ENCODE measurements around the gene POLG2.
"Not testable (repeated sequence)": the region's sequence is repeated elsewhere in the genome, so short reads cannot be mapped to it uniquely, and the experiment has no call there.

POLG2 gene

DNA sequence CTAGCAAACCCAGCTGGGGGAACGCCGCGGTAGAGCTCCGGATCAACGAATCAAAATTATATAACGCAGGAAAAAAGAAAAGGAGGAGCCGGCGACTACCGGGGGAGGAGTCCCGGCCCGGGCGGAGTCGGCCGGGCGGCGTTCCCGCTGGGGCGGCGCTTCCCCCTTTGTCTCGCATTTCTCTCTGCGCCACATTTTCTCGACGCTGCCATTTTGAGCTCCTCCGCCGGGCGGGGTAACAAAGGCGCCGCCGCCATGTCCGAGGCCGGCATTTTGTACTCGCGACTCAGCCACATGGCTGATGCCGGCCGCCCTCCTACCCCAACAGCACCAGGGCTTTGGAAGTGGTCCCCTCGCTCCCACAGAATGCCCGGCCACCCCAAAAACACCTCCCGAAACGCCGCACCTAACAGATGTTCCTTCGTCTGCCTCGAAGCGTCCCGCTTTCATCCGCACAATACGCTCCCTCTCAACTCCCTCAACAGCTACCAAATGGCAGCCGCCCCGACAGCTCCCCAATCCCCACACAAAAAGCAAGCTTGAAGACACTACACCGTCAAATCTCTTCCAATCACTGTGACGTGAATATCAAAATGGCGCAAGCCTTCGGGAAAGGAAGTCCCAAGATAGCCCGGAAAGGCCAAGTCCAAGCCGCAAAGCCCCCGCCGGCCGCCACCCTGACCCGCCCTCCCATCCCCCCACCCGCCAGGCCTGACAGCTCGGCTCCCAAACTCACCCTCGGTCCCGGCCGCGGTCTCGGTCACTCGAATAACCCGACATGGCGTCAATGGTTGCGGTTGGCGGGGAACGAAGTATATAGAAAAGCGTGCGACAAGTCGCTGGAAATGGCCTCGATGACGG, 8.7 kb upstream of the POLG2 start:
- DNase-seq, result no peak

DNA sequence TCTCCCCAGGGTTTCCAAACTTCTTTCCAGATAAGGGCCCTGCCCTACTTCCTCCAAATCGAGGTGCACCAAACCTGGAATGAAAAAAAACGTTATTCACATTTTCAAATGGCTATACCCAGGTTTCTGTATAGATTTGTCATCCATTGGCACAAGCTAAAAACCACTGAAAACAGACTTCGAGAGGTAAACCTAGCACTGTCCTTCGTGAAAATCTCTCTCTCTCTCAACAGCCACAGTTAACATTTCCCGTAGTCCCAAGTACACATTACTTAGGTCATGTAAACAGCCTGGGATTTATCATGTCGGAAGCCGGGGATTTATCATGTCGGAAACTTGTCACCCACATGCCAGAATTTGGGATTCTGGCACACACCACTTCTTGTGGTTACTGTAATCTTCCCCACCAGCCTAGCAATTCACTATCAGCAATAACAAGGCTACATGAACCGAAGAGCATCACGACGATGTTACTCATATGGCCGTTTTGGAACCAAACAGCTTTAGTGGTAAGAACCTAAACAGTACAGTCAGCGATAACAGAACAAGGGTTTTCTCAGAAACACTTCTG, 8.0 kb upstream of the POLG2 start:
- no peak for DNase-seq

DNA sequence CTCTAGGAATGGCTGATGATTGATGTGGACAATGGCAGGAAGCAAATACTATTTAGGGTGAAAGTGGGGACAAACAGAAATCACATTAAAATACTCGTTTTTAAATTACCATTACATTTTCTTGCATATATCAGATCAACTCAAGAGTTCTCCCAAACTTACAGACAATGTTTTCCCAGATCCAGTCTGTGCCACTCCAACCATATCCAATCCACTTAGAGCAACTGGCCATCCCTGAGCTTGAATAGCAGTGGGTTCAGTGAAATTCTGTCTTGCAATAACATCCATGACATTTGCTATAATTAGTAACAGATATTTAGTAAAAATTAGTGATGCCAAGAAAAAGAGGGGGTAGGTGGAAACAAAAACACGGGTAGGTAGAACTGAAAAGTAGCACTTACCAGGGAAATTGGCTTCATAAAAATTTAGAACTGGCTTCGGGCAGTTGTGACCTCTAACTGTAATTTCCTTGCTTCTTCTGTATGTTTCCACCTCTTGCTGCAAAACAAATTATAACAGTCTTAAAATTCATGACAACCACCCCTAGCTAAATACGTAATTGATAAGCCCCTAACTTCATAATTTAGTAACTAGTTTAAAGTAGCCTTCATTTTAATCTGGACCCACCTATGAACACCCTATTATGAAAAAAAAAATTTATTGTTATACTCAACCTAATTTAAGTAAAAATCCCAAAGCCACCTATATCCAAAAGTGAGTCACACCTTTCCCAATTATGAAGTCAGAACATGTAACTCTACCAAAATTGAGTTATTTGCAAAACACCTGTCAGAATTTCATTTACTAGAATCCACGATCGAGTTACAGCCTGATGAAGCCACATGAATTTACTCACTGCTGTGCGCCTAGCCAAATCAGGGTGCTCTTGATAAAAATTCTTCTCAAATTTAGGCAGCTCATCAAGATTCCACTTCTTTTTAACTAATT, 7.2 kb upstream of the POLG2 start:
- no peak for DNase-seq

DNA sequence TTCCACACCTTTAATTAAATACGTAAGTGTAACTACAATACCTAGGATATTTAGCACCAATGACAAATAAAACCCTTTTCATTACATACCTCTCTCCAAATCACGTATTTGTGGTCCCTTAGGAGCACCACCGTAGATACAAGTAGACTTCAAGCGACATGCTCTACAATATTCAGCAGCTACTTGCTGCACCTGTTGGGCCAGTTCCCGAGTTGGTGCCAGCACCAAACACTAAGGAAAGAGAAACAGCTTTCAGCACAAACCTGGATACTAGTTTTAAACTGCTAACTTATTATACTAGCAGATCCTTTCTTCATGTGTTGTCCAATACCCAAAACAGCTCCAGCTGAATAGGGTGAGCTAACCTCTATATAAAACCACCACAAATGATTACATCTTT, 6.5 kb upstream of the POLG2 start:
- DNase-seq, result no peak

DNA sequence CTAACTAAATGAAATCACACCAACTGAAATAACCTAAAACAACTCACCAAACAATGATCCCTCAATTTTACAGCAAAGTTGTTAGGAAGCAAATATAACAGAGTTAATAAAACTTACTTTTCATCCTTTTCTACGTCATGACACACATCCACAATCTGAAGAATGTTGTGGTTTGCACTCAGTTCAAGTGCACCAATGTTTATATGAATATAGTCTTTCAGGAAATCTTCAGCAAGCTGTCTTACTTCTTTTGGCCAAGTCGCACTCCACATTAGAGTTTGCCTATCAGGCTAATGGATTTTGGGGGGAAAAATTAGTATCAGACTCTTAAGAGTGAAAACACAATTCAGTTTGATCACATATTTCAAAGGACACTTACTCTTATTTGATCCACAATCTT, 6.0 kb upstream of the POLG2 start:
- DNase-seq, result no peak

DNA sequence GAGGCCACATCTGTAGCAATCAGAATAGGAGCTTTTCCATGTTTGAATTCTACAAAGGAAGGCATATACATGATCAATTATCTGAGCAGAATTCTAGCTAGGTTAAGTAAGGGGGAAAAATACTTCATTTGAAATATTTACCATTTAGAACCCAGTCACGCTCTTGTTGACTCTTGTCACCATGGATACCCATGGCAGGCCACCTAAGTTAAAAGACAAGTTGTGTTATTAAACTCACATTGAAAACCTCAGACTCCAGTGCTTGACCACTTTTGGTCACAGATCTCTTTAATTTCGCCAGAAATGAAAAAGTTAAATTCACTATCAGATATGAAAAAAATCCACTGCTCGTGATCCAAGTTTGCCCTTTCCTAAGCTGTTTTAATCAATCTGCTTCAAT, 5.2 kb upstream of the POLG2 start:
- DNase-seq, result no peak

DNA sequence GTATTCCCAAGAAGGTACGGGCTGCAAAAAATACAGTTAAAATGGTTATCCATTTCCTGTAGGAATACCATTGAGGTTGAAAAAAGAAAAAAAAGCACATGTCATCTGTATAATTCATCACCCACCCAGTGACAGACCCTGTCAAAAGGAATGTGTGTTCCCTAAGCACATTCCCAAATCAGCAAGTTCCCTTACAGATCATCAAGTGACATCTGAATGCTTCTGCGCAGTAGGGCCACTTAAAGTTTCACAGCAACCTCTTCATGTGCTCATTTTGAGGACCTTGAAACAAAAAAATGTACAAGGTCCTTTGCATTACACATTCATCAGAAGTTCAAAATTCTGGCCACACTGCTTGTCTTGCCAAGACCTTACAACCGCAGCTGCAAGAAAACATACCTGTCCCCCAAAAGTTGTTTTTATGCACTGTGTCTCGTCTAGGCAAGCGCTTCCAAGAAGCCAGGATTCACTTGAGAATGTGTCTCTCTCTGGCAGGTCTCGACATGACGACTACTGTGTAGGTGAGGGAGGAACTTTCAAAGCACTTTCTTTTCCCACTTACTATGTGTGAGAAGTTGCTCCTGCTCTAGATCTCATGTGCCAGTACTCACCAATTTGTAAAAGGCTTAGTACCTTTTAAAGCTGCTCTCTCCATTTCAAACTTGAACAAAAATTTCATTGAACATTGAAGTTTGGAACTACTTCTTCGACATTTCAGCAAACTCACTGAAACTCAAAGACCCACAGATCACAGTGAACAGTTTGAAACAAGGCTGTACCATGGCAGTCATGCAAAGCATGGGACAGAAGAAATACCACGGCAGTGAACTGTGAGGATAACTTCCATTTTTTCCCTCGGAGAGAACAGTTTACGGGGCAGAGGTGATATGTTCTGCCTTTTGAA, 4.3 kb upstream of the POLG2 start:
- DNase-seq, result no peak

DNA sequence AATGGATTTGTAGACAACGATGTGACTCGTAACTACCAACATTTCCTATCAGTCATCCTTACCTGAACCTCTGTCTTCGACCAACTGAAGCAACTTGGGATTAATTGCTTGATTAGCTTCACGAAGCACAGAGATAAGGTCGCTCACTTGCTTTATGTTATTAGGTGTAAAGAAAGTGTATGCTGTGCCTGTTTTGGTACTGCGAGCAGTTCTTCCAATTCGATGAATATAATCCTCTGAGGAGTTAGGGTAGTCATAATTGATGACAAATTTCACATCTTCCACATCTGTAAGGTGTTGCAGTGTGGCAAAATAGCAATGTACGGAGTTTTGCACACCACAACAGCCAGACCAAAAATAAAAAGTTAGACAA, 3.6 kb upstream of the POLG2 start:
- no peak for DNase-seq

DNA sequence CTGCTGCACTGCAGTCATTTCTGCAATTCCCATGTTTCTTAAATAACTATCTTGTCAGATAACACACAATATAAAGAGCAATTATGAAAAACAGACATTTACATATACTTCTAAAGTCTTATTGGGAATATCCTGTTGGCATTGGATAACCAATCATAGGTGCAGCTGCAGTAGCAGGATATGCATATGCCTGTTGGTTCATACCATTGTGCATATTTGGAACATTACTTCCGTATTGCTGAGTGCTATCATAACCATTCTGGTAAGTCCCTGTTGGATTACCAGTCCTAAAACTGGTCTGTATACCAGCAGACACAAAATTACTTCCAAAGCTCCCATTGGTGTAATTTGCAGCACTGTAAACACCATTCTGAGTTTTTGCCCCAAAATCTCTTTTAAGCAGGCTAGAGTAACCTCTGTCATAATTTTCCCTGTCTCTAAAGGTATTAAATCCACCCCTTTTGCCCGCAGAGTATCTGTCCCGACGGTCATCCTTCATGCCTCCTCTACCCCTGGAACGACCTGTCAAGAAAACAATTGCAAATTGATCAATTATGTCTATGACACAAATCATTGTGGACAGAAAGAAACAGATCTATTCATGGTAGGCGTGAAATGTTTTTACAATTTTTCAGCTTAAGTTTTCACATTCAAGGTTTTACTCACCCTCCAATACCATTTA, 3.1 kb upstream of the POLG2 start:
- no peak for DNase-seq

DNA sequence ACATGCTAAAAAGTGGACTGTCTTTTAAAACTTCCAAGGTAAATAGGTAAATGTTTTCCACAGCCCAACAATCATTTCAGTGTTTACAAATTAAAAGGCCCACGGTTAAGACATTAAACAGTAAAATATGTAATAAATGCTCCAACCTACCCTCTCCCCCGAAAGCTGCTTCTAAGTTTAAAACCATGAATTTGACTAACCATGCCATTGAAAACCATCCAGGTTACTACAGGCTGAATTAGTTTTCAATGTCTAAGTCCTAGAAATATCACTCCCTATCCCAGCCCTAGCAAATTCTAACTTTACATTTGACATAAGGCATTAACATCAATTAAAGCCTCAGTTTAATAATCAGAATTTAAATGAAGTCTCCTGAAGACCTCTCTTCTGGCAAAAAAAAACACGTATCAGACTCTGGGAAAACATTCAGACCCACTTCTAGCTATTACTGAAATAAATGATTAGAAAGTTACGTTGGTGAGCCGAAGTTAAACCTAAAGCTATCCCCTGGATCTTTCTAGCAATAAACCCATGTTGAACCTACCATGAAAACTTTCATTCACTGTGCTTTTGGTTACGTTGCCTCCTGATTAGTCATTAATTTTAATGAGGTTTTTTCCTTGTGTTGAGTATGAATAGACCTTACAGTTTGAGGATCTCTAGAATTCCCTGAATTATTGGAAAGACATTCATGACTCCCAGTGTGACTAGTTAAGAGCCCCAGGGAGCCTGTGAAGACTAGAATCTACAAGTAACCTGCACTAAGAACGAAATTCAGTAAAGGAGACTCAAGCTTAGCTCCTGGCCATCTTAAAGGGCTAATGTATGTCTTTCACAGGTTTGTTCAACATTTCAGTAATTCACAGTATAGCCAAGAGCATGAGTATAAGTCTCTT, 1.7 kb upstream of the POLG2 start:
- DNase-seq, result no peak

DNA sequence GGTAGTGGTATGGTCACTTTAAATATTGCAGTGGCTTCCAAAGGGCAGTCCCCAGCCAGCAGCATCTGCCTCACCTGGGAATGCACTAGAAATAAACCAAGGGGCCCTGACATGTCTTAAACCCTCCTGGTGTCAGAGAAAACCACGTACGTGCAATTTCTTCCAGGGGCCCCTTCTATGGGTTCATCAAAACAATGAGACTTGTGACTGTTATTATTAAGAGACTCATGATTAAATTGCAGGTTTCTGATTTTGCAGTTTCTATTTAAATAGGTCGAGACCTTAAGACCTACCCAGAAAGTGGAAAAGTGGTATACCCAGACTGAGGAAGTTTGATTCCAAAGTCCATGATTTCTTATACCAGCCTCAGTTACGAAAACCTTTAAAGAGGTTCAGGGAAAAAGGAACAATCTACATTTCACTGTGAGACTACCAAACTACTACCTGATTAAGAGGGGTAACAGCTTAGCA, 746 bp upstream of the POLG2 start:
- DNase-seq, result no peak

DNA sequence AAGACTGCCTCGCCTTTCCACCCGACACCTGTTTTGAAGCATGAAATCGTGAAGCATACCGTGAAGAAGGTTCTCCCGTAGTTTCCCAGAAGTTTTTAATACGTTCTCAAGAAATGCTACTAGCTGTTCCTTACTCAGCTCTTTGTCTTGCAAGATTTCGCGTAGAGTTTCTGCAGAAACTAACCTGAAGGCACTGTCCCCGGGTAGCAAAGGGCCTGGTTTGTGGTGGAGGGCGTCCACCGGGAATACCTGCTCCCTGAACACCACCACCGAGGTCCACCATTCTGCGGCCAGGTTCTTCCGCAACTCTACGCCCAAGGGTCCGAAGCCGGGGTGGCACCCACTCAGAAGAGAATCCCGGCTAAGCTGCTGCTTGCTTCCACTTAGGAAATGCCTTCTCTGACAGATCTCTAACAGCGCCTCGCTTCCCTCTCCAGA, 487 bp downstream of the POLG2 start:
- DNase-seq, result no peak

DNA sequence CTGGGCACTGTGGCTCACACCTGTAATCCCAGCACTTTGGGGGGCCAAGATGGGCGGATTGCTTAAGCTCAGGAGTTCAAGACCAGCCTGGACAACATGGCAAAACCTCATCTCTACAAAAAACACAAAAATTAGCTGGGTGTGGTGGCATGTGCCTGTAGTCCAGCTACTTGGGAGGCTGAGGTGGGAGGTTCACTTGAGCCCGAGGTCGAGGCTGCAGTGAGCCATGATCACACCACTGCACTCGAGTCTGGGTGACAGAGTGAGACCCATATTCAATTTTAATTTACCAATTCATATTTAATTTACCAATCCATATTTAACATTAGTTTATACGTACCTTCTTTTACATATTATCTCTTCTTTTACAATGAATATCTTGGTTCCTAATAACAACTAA, 1.6 kb downstream of the POLG2 start:
- not testable (repeated sequence) for DNase-seq

DNA sequence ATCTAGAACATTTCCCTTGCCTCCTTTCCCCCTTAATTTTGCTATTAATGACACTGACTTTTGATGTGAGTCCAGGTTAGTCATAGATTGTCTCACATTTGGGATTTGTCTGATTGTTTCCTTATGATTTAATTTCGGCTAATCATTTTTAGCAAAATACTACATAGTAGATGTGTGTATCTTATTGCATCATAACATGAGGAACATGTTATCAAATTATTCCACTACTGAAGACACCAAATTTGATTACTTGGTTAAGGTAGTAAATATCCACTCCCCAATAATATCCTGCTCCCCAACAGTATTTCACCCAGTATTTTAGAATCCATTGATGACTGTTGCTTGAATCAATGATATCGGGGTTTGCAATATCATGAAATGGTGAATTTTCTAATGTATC, 2.7 kb downstream of the POLG2 start:
- DNase-seq, result no peak

DNA sequence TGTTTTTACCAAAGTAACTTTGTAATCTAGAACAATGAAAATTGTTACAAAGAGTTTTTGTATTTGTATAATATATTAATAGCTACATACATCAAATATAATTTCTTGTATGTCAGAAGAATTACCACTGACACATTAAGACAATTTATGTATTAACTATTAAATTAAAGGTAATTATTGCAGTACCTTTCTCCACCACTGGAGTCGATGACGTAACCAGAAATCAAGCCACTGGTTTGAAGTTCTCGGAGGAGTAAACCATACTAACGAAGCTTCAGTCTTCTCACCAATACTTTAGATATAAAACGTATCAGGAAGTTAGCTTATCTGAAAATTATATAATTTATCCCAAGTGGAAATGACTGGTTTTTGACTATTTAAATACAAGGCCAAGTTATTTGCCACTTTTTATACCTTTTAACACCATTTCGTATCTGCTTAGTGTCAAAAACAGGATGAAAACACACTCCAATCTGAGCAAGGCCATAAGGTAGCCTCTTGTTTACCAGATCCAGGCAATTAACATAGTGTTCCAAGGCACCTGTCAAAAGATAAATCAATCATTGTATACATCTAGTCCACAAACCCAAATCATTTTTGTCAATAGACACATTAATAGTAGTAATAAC, 4.3 kb downstream of the POLG2 start:
- DNase-seq, result no peak

DNA sequence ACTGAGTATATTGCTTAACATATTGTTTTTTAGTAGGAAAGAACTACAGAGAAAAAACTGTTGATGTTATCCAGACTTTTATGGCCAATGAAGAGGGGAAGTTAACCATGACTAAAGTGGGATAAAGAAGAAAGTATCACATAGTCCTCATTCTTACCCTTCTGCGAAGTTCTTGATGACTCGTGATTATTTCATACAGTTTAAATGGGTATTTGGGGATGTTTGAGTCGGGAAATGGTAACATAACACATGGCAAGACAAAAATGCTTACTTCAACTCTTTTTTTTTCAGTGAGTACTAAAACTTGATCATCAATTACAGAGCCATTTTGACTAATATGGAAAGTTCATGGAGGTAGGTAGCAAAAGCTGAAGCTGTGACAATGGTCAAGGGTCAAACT, 4.9 kb downstream of the POLG2 start:
- DNase-seq, result no peak

DNA sequence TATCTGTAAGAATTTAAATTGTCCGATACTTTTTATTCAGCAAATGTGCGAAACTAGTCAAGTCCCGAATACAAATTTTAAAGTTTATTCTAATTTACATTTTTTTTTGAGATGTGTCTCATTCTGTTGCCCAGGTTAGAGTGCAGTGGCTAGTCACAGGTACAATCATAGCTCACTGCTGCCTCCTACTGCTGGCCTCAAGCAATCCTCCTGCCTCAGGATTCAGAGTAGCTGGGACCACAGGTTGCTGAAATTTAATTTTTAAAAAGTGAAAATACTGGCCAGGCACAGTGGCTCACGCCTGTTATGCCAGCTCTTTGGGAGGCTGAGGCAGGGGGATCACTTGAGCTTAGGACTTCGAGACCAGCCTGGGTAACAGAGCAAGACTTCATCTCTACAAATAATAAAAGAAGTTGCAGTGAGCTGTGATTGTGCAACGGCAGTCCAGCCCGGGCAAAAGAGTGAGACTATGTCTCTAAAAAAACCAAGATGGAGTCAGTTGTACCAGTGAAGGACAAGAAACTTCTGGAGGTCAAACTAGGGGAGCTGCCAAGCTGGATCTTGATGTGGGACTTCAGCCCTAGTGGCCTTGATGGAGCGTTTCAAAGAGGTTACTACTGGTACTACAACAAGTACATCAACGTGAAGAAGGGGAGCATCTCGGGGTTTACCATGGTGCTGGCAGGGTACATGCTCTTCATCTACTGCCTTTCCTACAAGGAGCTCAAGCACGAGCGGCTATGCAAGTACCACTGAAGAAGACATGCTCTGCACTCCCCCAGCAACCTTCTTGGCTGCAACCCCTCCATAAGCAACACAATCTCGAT, 5.6 kb downstream of the POLG2 start:
- no peak for DNase-seq

DNA sequence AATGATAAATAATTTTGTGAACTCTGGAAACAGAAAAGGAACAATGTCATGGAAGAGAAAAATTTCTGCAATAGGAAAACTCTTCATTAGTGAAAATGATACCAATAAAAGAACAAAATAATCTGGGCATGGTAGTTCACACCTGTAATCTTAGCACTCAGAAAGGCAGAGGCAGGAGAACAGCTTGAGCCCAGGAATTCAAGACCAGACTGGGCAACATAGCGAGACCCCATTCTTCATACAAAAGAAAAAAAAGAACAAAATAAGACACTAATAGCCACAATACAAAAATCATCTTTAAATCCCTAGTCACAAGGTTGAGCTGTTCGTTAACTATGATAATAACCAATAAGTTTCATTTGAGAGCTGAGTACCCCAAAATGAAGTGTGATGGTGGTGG, 8.6 kb downstream of the POLG2 start:
- DNase-seq, result no peak

DNA sequence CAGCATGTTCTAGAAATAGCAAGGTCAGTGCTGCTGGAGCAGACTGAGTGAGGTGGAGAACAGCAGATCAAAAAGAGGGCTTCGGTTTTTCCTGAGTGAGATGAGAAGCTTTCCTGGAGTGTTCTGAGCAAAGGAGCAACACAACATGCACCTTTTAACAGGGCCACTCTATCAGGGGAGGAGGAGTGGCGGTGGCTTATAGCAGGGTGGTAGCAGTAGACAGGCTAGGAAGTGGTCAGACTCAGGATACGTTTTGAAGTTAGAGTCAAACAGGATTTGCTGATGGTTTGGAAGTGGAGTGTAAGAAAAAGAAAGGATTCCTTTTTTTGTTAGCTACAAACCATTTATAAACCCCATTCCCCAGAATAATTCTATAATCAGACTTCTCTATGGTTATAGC, 12.5 kb downstream of the POLG2 start:
- DNase-seq, result no peak
